Suprapubic skin (tissue), 4 donors: ENCODE data around the gene SMCO4. TPM values are rescaled to one million over a fixed set of nuclear protein-coding genes. Genes with fewer than 3 reads are reported as not detected.

Experiments used
- DNase-seq, 2 donors: peaks; one replicate each; pipeline ENCODE4 v3.0.0-alpha.2; 2019; ENCODE audit warnings: low spot score in 2 of 2
- H3K27ac ChIP-seq: fragments of 200-600 bp; sonication (generic); one replicate; pipeline ENCODE4 v1.5.1; 2019
- H3K27me3 ChIP-seq: fragments of 200-600 bp; sonication (generic); one replicate; pipeline ENCODE4 v1.5.1; 2019
- H3K36me3 ChIP-seq: fragments of 200-600 bp; sonication (generic); one replicate; pipeline ENCODE4 v1.5.1; 2019
- H3K4me1 ChIP-seq: fragments of 200-600 bp; sonication (generic); one replicate; pipeline ENCODE4 v1.5.1; 2019
- H3K4me3 ChIP-seq: fragments of 200-600 bp; sonication (generic); one replicate; pipeline ENCODE4 v1.5.1; 2019; ENCODE audit warnings: mild to moderate bottlenecking
- H3K9me3 ChIP-seq: fragments of 200-600 bp; sonication (generic); one replicate; pipeline ENCODE4 v1.5.1; 2019
- CTCF ChIP-seq, 2 donors: fragments of 200-600 bp in 1 of 2; fragments of 450-650 bp in 1 of 2; sonication (generic) in 1 of 2; IDR thresholded peaks; one replicate each; pipeline ENCODE4 v1.5.1; 2016 to 2019; ENCODE audit warnings: antibody characterized with exemption in 2 of 2, mild to moderate bottlenecking in 1 of 2, moderate library complexity in 1 of 2
- EP300 ChIP-seq: sonication (generic); formaldehyde crosslinking; IDR thresholded peaks from one replicate; pipeline ENCODE4 v1.6.1; 2017; ENCODE audit warnings: antibody characterized with exemption
- POLR2A ChIP-seq, 2 donors: fragments of 450-650 bp; IDR thresholded peaks; one replicate each; pipeline ENCODE4 v1.6.1; 2017; ENCODE audit warnings: antibody characterized with exemption in 2 of 2, mild to moderate bottlenecking in 2 of 2, moderate library complexity in 2 of 2
- POLR2AphosphoS5 ChIP-seq, 3 donors: sonication (generic); formaldehyde crosslinking; IDR thresholded peaks; one replicate each; pipeline ENCODE4 v1.6.1; 2017; ENCODE audit warnings: antibody characterized with exemption in 3 of 3
- WGBS: methylation state at CpG from one replicate; pipeline ENCODE4 v1.1.5; 2018; 5-methylcytosine and 5-hydroxymethylcytosine counted together
- total RNA-seq, 4 donors: library from RNA; depleted of rRNA; stranded (reverse); fragments of >200 nt; gene quantifications; one replicate each; pipeline ENCODE4 v1.1.0, GENCODE V29; 2016

The SMCO4 gene
- total RNA-seq, 4 donors from 2014 or later, result 12.1 to 53.1 (median 26.9) TPM

- Histone ChIP-seq H3K27ac (no peak overlapping the region), H3K27me3 (no peaks in the 10 kb centered on the region), H3K4me3 (no peak overlapping the region), H3K36me3 (no peaks in the 10 kb centered on the region), H3K9me3 (no peaks in the 10 kb centered on the region), H3K4me1 (peaks cover 21% of the 10 kb centered on the region)
- 58% methylated on average over 2 of the region's 2 CpGs for WGBS
- DNase-seq, result no peak
- no peak for TF ChIP-seq POLR2AphosphoS5 (IDR thresholded peaks at IDR 0.05)
Observed at GRCh38 chr11:93547028-93547427, 3.8 kb upstream of the SMCO4 start.

- Histone ChIP-seq H3K36me3 (no peaks in the 10 kb centered on the region), H3K27me3 (no peaks in the 10 kb centered on the region), H3K27ac (no peak overlapping the region), H3K4me1 (peaks cover 29% of the 10 kb centered on the region), H3K9me3 (no peaks in the 10 kb centered on the region), H3K4me3 (no peak overlapping the region)
- no peak for TF ChIP-seq CTCF (IDR thresholded peaks at IDR 0.05)
- no peak for TF ChIP-seq EP300
- TF ChIP-seq POLR2A (IDR thresholded peaks at IDR 0.05), result no peak
- no peak for TF ChIP-seq POLR2AphosphoS5 (IDR thresholded peaks at IDR 0.05)
- 64% methylated on average over 2 of the region's 2 CpGs for WGBS
- DNase-seq, result no peak
Observed at GRCh38 chr11:93545566-93545965, 2.4 kb upstream of the SMCO4 start.

GRCh38 chr11:93542811-93543229 is 371 bp downstream of the SMCO4 start:
- Histone ChIP-seq H3K27ac (peak overlapping the region; percentile 90), H3K9me3 (no peaks in the 10 kb centered on the region), H3K4me1 (peaks cover 46% of the 10 kb centered on the region), H3K36me3 (no peaks in the 10 kb centered on the region), H3K27me3 (no peaks in the 10 kb centered on the region), H3K4me3 (peak overlapping the region; percentile 89)
- no CpG with 5 or more reads among the region's 59 CpGs for WGBS
- peak in 1 of 2 donors; percentile 64 for DNase-seq
- TF ChIP-seq CTCF (IDR thresholded peaks at IDR 0.05), result no peak
- no peak for TF ChIP-seq POLR2A (IDR thresholded peaks at IDR 0.05)
- TF ChIP-seq POLR2AphosphoS5 (IDR thresholded peaks at IDR 0.05), result no peak
- no peak for TF ChIP-seq EP300

- Histone ChIP-seq H3K4me3 (peak overlapping the region; percentile 89), H3K36me3 (no peaks in the 10 kb centered on the region), H3K27ac (peak overlapping the region; percentile 90), H3K4me1 (peaks cover 48% of the 10 kb centered on the region), H3K27me3 (no peaks in the 10 kb centered on the region), H3K9me3 (no peaks in the 10 kb centered on the region)
- WGBS, result 18% methylated on average over 8 of the region's 29 CpGs
- peak in 1 of 2 donors; percentile 73 for DNase-seq
- TF ChIP-seq CTCF (IDR thresholded peaks at IDR 0.05) (no peak), POLR2AphosphoS5 (IDR thresholded peaks at IDR 0.05) (no peak), EP300 (no peak), POLR2A (IDR thresholded peaks at IDR 0.05) (no peak)
Observed at GRCh38 chr11:93541884-93542810, 1.0 kb downstream of the SMCO4 start.

- whole genome bisulfite sequencing, result 79% methylated on average over 1 of the region's 1 CpG
- Histone ChIP-seq H3K4me1 (peaks cover 57% of the 10 kb centered on the region), H3K9me3 (no peaks in the 10 kb centered on the region), H3K36me3 (no peaks in the 10 kb centered on the region), H3K27ac (peak overlapping the region; percentile 90), H3K4me3 (no peak overlapping the region), H3K27me3 (no peaks in the 10 kb centered on the region)
- TF ChIP-seq POLR2A (IDR thresholded peaks at IDR 0.05) (no peak), EP300 (no peak), POLR2AphosphoS5 (IDR thresholded peaks at IDR 0.05) (no peak), CTCF (IDR thresholded peaks at IDR 0.05) (no peak)
- no peak for DNase-seq
Observed at GRCh38 chr11:93540896-93541553, 2.2 kb downstream of the SMCO4 start.
